GM20000 (cell line): Measurements from ENCODE around the gene CFAP46.
"Not testable (repeated sequence)": the region's sequence is repeated elsewhere in the genome, so short reads cannot be mapped to it uniquely, and the experiment has no call there.

ENCODE experiments used
- DNase-seq: peaks from one replicate; pipeline ENCODE4 v3.0.0; 2012; ENCODE audit warnings: low spot score
- TF ChIP-seq, protein P1 (sequence below): IDR thresholded peaks from 2 replicates; pipeline ENCODE4 v1.5.1; 2012; ENCODE audit warnings: mild to moderate bottlenecking, control low read depth; ENCODE audit errors: extremely low read depth, missing control alignments

CFAP46 gene

GRCh38 chr10:132900211-132900756 is 42.1 kb downstream of the CFAP46 start:
- TF ChIP-seq, protein P1, sequence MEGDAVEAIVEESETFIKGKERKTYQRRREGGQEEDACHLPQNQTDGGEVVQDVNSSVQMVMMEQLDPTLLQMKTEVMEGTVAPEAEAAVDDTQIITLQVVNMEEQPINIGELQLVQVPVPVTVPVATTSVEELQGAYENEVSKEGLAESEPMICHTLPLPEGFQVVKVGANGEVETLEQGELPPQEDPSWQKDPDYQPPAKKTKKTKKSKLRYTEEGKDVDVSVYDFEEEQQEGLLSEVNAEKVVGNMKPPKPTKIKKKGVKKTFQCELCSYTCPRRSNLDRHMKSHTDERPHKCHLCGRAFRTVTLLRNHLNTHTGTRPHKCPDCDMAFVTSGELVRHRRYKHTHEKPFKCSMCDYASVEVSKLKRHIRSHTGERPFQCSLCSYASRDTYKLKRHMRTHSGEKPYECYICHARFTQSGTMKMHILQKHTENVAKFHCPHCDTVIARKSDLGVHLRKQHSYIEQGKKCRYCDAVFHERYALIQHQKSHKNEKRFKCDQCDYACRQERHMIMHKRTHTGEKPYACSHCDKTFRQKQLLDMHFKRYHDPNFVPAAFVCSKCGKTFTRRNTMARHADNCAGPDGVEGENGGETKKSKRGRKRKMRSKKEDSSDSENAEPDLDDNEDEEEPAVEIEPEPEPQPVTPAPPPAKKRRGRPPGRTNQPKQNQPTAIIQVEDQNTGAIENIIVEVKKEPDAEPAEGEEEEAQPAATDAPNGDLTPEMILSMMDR = no peak
- no peak for DNase-seq

- no peak for DNase-seq
- TF ChIP-seq, protein P1 = no peak
Measured at GRCh38 chr10:132899751-132900065, 42.7 kb downstream of the CFAP46 start.

DNA sequence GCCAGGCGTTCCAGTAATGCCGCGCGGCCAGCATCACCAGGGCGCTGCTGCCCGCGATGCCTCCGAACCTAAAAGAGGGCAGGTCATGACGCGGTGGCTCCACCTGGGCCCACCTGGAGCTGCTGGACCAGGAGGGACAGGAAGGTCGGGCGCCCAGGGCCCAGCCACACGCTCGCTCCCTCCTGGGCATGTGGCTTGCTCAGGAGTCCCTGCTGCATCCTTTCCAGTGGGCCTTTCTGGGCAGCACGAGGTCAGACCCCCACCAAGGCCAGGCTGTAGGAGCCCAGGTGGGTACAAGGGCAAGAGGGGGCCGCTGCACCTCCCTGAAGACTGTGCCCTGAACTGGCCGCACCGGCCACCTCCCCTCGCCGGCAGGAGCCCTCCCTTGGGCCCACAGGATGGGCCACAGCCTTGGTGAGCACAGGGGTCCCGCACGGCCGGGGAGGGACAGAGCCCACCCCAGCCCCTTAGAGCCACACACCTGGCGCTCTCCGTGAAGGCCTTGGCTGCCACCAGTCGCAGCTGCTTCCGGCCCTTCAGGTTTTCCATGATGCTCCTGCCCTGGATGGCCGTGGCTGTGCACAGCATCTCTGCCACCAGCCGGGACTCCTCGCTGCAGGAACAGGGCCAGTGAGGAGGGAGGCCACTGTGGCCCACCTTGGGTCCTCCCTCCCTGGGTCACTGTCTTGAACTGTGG is 43.2 kb downstream of the CFAP46 start:
- no peak for DNase-seq

DNA sequence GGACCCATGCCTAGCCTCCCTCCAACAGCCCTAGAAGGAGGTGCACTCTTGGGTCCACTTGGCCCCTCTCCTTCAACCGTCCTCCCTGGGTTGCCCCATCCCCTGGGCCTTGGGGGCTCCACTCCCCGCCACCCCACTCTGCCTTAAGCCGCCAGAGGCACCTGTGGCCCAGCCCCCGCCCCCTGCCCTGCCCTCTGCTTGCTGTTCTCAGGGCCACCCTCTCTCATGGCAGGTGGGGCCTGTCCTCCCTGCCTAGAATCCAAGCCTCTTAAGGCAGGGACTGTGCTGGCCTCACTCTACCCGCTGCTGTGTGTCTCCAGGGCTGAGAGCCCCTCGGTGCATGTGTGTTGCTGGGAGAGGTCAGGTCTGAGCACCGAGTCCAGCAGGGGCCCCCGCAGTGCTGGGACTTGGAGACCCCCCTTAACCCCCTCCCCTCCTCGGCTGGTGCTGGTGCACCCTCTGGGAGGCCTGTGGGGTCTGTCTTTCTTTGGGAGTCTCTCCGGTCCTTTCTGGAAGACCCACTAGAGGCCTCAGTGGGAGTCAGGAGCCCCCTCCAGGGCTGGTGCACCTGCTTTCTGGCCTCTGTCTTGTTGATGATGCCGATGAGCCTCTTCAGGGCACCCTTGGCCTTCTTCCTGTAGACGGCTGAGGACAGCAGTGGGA is 43.8 kb downstream of the CFAP46 start:
- DNase-seq = no peak
- TF ChIP-seq, protein P1 = no peak

More for the DNA sequence above, 43.2 kb downstream of the CFAP46 start:
- TF ChIP-seq, protein P1 = no peak

DNA sequence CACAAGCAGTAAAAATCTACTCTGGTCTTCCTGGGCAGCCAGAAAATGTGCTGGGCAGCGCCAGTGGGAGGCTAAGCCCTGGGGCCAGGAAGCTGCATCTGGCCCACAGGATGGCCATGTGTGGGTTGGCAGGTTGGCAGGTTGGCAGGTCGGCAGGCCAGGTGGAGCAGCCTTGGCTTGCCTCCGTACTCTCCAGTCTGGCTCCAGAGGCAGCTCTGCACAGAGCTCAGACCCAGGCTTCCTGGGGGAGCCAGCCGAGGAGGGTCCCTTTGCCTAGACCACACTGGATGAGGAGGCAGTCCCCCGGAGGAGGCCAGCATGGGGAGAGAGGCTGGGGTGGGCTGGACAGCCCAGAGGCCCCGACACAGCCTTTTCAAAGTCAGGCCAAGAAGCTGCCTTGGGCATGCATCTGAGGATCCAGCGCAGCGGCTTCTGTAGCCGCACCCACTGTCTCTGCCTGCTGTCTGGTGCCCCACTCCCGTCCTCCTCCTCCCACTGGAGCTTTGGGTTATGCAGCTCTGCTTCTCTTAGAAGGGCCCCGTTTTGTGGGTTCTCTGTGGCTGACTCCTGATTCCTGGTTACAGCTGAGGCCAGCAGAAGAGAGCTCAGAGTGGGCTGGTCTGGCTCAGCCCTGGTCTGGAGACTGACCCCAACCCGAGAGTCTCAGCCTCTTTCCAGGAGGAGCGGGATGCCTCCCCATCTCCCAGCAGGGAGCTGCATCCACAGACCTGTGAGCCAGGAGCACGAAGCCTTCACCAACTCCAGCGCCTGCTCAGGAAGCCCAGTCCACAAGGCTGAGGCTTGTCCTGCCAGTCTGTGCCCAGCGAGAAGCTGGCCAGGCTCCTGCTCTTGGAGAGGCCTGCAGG is 44.6 kb downstream of the CFAP46 start:
- DNase-seq = no peak
- TF ChIP-seq, protein P1 = no peak

GRCh38 chr10:132893786-132894185 is 48.6 kb downstream of the CFAP46 start:
- not testable (repeated sequence) for DNase-seq

GRCh38 chr10:132893090-132893489 is 49.3 kb downstream of the CFAP46 start:
- DNase-seq = no peak
- TF ChIP-seq, protein P1 = no peak
